ENCODE data around the gene C17orf75.

DNA sequence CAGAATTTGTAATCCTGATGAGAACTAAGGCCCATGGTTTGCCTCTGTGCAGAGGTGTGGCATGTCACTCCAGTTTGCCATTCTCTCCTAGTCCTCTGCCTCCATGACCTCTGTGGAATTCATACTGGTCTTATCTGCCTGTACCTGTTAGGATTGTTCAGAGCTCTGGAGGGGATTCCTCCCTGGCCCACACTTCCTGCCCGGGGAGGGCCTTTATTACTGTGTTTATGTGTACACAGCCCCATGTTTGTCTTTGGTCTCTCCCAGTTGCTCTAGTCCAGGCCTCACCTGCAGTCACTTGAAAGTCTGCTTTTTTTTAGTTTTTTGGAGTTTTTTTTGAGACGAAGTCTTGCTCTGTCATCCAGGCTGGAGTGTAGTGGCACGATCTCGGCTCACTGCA, 39.9 kb downstream of the C17orf75 start:
- TF ChIP-seq CTCF (IDR thresholded peaks at IDR 0.05) (no peak), POLR2AphosphoS5 (IDR thresholded peaks at IDR 0.05) (no peak)

Data from prostate gland (tissue), 2 donors.